SU-DHL-6 (cell line): ENCODE measurements around the gene EDRF1.

ENCODE experiments used
- EZH2phosphoT487 ChIP-seq: fragments of 200-600 bp; sonication (generic), shearing (Covaris generic); conservative IDR thresholded peaks from 2 replicates; pipeline ENCODE4 v1.6.1; 2018; ENCODE audit warnings: mild to moderate bottlenecking, antibody characterized with exemption, low read length, moderate library complexity, mixed read lengths
- TF ChIP-seq, protein P1 (sequence below): fragments of 200-600 bp; sonication (generic); IDR thresholded peaks from one replicate; pipeline ENCODE4 v1.5.1; 2017; ENCODE audit warnings: antibody characterized with exemption, mild to moderate bottlenecking, low read length, moderate library complexity; ENCODE audit not compliant: insufficient read depth, poor library complexity, severe bottlenecking

DNA sequence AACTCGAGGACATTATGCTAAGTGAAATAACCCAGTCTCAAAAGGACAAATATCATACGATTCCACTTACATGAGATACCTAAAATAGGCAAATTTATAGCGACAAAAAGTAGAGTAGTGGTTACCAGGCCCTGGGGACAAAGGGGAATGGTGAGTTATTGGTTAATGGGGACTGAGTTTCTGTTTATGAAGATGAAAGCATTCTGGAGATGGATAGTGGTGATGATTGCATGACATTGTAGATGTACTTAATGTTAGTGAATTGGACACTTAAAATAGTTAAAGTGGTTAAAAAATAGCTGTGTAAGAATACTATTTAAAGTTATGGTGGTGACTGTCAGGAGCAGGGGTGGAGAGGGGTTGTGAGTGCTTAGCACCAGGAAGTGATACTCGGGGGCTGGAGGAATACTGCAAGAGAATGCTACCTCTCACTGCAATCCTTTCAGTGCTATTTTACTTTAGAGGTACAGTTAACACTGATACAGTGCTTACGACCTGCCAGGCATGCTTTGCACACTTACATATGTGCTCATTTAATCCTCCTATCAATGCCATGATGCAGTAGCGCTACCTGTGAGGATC lies 19.9 kb upstream of the EDRF1 start:
- TF ChIP-seq, protein P1, sequence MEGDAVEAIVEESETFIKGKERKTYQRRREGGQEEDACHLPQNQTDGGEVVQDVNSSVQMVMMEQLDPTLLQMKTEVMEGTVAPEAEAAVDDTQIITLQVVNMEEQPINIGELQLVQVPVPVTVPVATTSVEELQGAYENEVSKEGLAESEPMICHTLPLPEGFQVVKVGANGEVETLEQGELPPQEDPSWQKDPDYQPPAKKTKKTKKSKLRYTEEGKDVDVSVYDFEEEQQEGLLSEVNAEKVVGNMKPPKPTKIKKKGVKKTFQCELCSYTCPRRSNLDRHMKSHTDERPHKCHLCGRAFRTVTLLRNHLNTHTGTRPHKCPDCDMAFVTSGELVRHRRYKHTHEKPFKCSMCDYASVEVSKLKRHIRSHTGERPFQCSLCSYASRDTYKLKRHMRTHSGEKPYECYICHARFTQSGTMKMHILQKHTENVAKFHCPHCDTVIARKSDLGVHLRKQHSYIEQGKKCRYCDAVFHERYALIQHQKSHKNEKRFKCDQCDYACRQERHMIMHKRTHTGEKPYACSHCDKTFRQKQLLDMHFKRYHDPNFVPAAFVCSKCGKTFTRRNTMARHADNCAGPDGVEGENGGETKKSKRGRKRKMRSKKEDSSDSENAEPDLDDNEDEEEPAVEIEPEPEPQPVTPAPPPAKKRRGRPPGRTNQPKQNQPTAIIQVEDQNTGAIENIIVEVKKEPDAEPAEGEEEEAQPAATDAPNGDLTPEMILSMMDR = no peak
- TF ChIP-seq EZH2phosphoT487 = no peak
